GM18873 (cell line): ENCODE measurements around the gene LIAS.
"Not testable (repeated sequence)": the region's sequence is repeated elsewhere in the genome, so short reads cannot be mapped to it uniquely, and the experiment has no call there.

Experiments
- ATAC-seq: cut with Tn5 transposase; IDR thresholded peaks from one replicate; pipeline ENCODE4 v1.9.1; 2021; ENCODE audit warnings: mild to moderate bottlenecking, moderate library complexity, moderate number of reproducible peaks; ENCODE audit not compliant: unreplicated experiment, low FRiP score

The LIAS gene

DNA sequence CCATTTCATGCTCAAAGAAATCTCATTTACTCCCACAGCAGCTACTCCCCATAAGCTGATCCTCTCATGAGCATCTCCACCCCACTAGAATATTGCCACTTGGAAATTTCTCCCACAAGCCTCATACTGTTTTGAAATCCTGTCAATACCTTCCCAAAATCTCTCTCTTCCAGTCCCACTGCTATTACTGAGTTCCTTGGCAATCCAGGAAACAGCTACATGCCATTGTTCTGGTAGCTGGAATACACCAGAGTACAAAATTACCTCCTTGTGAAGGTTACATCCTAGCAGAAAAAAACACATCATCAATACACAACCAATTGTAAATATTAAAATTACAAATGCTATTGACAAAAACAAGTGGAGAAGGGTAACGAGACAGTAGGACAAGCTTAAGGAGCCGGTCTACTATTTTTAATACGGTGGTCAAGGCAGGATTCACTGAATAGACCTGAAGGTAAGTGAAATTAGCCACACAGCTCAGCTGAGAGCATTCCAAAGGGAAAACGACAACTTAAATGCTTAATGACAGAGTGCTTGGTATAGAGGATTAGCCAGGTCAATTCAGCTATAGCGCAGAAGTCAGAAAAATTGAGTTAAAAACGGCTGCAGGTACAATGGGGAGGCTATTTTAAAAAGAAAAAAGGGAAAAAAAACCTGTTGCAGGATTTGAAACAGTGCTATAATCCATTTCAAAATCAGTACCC lies 6.5 kb upstream of the LIAS start:
- ATAC-seq = no peak

DNA sequence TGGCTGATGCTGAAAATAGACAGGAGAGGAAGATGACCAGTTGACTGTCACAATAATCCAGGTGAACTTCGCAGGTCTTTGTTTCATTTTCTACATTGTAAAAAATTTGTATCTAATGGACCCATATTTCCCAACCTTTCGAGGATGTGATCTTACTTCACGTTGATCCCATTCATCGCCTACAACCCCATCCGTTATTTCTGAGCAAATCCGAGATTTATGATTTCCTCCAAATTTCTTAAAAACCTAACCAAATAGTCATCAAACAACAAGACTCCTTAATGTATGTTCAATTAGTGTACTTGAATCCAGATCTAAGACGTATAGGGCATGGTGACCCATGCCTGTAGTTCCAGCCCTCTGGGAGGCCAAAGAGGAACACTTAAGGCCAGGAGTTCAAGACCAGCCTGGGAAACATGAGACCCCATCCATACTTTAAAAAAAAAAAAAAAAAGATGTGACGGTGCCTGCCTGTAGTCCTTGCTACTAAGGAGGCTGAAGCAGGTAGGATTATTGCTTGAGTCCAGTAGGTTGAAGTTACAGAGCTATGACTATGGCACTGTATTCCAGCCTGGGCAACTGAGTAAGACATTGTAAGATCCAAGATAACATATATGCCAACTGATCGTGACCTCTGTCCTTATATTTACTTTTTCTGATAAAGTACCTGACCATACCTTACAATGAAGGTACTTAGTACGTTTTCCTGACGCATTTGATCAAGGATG lies 5.8 kb upstream of the LIAS start:
- no peak for ATAC-seq

DNA sequence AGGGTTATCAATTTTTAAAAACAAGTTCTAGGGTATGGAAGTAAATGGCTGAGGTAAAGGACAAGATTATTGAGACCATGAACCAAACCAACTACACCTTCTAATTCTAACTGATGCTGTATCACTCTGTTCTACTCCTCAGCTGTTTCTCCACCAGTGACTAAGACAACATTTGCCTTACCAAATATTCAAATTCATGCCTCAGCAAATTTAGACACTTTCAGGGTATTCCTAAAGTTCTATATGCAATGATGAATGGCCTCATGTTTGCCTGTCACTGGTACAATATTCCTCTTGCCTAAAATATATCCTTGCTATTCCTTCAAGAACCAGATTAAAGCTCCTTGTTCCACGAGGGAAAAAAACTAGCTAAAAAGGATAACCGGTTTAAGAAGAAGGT lies 5.1 kb upstream of the LIAS start:
- no peak for ATAC-seq

- no peak for ATAC-seq
Observed at GRCh38 chr4:39455486-39455885, 3.4 kb upstream of the LIAS start.

GRCh38 chr4:39456946-39457763 lies 1.7 kb upstream of the LIAS start:
- ATAC-seq = no peak

GRCh38 chr4:39458161-39458504 lies 723 bp upstream of the LIAS start:
- ATAC-seq = not testable (repeated sequence)

DNA sequence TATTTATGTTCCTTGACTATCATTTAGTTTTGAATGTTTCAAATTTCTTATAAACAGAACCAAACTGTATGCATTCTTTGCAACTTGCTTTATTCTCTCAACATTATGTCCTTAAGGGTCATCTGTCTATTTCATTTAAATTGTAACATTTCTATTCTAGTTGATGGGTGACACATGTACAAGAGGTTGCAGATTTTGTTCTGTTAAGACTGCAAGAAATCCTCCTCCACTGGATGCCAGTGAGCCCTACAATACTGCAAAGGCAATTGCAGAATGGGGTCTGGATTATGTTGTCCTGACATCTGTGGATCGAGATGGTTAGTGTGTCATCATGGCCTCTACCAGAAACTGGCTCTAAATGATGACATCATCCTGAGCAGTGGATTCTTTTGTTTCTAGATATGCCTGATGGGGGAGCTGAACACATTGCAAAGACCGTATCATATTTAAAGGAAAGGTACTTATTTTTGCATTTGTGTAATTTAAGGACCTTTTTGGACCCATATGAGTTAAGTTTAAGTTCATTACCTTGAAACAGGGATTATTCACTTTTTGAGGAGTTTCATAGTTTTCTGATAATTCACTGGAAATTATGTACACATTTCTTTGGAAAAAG lies 6.1 kb downstream of the LIAS start:
- ATAC-seq = no peak

DNA sequence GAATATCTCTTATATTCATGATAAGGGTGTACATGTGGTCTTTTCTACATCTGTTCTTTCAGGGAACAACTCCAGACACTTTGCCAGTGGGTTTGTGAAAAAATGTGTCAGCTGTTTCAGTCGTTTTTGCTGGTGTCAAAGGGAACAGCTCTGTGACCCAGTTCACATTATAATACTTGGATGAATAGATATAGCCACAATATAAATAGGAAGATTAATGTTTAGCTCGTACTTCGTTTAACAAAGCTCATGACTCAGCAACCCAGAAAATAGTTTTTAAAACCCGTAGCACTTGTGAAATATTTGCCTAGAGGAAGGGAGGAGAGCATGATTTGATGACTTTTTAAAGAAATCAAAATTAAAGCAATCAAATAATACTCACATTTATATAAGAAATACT lies 7.9 kb downstream of the LIAS start:
- no peak for ATAC-seq

DNA sequence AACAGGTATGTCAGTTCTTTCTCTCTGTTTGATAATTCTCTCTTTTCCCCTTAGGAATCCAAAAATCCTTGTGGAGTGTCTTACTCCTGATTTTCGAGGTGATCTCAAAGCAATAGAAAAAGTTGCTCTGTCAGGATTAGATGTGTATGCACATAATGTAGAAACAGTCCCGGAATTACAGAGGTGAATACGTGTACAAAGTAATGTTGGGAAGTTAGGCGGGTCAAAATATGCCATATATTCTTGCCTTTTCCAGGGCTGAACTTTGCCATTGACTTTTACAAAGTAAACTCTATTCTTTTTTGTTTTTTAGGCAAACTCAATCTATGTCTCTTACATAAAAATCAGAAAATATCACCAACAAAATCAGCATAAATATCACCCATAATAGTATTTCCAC lies 8.6 kb downstream of the LIAS start:
- ATAC-seq = no peak

GRCh38 chr4:39469429-39470077 lies 10.7 kb downstream of the LIAS start:
- ATAC-seq = peak; percentile 61

DNA sequence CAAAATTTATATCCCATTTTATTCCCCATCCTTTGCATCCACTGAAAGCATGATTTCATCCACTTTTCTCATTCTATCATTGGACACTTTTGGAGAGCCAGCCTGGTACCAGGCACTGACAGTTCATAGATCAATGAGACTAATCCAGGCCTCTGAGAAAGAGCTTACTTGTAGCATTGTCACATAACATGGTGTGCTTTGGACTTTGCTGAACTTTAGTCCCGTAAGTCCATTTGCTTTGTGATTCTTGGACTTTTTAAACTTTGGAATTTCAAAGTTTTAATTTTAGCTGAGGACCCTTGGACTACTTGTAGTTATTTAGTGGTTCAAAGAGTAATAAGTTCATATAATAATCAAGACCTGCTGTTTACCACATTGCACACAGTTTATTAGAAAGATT lies 11.5 kb downstream of the LIAS start:
- ATAC-seq = no peak

DNA sequence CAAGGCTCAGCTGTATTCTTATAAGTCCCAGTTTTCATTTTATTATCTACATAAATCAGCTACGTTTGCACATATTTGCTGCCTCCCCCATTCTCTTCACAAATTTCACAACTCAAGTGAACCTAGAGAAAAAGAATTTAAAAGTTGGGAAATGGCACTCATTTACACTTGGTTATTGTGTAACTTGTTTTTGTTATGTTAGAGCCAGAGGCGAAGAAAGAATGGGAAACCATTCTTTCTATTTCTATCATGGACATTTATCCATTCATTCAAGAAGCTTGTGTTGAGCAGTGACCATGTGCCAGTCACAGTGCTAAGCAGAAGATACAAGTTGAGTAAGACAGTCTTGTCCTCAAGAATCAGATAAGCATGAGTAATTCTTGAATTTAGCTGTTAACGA lies 13.5 kb downstream of the LIAS start:
- no peak for ATAC-seq

DNA sequence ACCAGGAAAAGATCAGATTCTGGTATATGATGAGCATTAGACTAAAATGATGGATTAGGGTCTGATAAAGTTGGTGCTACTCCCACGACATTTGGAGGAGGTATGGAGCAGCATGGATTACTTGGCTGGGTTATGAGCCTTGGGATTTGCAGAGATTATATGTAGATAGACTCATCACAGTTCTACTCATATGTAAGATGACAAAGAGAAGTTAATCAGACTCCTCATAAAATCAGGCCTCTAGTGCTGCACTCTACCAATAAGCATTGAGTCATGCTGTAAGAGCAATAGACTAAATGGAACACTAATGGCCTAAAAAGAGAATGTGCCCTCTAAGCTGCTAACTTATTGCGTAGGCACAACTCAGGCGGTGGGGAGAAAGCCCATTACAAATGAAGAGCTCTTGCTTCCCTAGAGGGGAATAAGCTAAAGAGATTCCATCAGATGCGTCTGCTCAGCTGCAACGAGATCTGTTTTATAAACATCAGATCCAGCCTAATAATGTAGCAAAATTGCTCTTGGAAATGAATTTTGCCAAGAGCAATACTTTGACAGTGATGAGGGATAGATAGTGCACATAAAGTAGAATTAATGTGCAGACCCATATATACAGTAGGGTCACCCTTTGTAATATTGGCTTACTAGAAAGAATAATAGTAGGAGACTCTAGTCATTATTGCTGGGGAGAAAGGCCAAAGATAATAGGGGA lies 17.5 kb downstream of the LIAS start:
- no peak for ATAC-seq

DNA sequence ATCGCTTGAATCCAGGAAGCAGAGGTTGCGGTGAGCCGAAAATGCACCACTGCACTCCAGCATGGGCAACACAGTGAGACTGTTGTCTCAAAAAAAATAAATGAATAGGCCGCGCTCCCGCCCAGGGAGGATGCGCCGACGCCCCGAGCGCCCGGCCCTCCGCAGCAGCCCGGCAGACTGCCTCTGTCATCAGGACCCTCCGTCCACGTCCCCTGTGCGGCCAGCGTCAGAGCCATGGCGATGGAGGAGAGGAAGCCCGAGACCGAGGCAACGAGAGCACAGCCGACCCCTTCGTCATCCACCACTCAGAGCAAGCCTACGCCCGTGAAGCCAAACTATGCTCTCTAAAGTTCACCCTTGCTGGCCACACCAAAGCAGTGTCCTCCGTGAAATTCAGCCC lies 21.4 kb downstream of the LIAS start:
- ATAC-seq = no peak

GRCh38 chr4:39480902-39481695 lies 22.2 kb downstream of the LIAS start:
- ATAC-seq = no peak

DNA sequence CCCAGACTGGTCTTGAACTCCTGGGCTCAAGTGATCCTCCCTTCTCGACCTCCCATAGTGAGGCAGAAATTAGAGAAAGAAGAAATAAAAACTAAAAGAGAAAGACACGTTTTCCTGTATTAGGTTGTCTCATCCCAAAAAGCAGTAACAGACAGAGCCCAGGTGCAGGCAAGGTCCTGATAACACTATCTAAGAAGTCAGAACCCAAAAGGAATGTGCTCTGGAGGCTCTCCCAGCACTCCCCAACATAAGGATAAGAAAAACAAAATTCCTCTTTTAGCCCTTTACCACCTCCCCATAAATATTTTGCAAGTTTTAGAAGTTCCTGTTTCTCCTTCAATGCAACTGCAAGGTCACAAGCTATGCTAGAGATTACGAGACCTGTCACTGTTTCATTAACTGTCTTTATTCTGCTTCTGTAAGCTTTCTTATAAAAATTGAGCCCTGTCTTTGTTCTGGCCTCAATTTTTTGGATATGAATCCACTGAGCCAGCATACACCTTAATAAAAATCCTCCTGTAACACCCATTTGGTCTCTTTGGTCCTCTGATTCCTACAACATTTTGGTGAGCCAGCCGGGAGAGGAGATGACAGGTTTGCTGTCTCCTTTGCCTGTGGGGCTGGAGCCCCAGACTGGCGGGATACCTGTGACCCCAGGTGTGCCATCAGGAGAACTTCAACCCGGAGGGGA lies 25.9 kb downstream of the LIAS start:
- no peak for ATAC-seq

- ATAC-seq = no peak
Observed at GRCh38 chr4:39486221-39486804, 27.5 kb downstream of the LIAS start.

DNA sequence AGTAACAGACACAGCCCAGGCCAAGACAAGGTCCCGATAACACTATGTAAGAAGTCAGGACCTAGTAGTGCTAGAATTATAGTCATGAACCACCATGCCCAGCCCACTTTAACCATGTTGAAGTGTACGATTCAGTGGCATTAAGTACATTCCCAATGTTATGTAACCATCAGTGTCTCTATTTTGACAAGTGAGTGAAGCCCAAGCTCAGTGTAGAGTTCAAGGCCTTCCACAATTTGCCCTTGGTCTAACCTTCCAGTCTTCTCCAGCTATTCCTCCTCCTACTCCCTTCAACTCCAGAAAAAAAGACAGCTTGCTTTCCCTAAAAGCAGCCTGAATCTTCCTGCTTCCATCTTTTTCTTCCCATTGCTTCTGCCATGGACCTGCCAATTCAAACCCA lies 31.5 kb downstream of the LIAS start:
- ATAC-seq = no peak
